GM10847 (cell line): ENCODE measurements around the gene TNFRSF18.

Source experiments
- POLR2A ChIP-seq: IDR thresholded peaks from 2 replicates; pipeline ENCODE4 v1.6.1; 2011; ENCODE audit not compliant: insufficient read length; ENCODE audit errors: extremely low read depth

Gene TNFRSF18

DNA sequence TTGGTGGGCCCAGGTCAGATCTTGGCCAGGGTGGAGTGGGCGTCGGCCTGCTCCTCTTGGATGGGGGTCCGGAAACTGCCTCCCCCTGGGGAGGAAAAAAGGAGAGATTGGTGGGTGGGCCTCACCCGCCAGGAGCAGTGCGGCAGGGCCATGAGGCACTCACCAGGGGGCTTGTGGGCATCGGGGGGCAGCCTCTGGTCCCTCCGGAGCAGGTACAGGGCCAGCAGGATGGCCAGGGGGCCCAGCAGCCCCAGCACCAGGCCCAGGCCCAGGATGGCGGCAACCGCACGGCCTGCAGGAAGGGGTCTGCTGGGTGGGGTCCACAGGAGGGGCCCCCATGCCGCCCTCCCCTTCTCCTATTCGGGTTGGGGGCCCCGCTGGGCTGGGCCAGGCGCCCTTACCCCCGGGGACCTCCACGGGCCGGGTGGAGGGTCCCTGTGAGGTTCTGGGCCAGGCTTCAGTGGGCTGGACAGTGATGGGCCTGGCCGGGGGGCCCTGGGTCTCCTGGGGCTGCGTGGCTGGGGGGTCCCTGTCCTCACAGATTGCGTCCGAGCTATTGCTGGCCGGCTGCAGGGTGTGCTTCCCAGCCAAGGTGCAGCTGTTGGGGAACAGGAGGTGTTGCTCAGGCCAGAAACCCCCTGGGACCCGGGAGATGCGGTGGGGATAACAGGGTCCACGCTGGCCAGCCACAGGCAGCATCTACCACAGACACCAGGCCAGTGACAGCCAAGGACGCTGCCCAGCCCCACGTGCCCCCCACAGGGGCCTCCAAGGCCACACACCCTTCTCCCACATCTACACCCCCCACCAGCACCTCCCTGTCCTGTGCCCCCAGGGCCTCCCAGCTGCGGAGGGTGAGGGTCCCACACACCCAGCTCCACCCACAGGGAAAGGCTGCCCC is 5.4 kb upstream of the TNFRSF18 start:
- no peak for TF ChIP-seq POLR2A

DNA sequence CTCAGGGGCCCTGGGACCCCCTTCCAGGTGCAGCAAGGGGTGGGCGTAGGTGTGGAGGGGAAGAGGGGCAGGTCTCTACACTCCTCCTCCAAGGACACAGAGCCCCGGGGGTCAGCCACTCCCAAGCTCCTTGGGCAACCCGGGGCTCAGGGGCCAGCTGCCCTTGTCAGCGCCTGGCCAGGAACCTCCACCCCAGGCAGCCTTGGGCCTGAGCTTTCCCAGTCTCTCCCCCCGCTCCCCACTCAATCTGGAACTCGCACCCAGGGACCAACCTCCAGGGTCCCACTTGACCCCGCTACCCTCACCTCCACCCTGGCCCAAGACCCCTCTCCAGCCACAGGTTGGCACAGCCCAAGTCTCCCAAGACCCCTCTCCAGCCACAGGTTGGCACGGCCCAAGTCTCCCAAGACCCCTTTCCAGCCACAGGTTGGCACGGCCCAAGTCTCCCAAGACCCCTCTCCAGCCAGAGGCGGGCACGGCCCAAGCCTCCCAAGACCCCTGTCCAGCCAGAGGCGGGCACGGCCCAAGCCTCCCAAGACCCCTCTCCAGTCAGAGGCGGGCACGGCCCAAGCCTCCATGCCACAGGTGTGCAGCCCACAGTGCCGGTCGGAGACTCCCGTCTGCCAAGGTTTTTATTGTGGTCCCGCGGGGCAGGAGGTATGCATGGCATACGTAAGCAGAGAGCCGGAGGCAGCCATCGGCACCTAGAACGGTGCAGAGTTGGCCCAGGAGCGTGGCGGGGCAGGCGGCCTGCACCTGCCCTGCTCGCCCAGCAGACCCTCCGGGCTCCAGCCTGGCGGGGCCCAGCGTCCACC is 4.5 kb upstream of the TNFRSF18 start:
- TF ChIP-seq POLR2A = no peak

GRCh38 chr1:1208713-1209433 is 2.5 kb upstream of the TNFRSF18 start:
- no peak for TF ChIP-seq POLR2A

DNA sequence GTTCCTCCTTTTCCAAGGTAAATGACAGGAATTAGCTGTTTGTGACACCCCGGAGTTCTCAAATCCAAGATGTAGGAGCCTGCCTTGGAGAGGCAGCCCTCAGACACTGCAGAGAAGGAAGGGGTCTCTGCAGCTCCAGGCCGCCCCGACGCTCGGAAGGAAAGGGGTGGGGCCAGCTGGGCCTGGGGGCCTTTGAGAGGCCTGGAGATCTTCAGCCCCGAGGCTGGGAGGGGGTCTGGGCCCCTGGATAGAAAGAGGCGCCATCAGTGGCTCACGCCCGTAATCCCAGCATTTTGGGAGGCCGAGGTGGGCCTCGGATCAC is 1.1 kb upstream of the TNFRSF18 start:
- no peak for TF ChIP-seq POLR2A

DNA sequence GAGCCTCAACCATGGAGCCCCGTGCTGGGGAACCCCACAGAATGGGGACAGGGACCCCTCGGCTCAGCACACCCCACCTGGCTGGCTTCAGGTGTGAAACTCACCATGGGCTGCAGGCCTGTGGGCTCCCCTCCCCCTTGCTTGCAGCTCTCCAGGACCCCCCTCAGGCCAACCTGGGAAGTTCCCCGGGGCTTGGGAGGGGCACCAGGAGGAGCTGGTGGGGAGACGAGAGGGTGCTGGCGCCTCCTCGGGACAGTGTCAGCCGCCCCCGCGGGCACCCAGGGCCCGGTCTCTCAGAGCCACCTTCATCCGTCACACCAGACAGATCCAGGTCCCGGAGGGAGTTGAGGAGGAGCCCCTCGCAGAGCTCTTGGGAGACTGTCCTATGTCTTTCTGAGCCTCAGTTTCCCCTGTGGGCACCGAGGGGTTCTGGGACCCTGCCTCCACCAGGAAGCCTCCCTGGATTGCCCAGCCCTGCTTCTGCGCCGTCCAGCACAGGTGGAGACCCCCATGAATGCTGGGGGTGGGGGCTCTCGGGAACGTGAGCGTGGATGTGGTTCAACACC is 657 bp upstream of the TNFRSF18 start:
- no peak for TF ChIP-seq POLR2A

GRCh38 chr1:1205769-1206375 is 520 bp downstream of the TNFRSF18 start:
- TF ChIP-seq POLR2A = no peak

- no peak for TF ChIP-seq POLR2A
These were observed 1.2 kb downstream of the TNFRSF18 start for GRCh38 chr1:1204998-1205768.

- TF ChIP-seq POLR2A = no peak
These were observed 1.9 kb downstream of the TNFRSF18 start for GRCh38 chr1:1204425-1204920.

GRCh38 chr1:1203561-1204424 is 2.6 kb downstream of the TNFRSF18 start:
- TF ChIP-seq POLR2A = no peak

GRCh38 chr1:1202831-1203560 is 3.4 kb downstream of the TNFRSF18 start:
- no peak for TF ChIP-seq POLR2A

DNA sequence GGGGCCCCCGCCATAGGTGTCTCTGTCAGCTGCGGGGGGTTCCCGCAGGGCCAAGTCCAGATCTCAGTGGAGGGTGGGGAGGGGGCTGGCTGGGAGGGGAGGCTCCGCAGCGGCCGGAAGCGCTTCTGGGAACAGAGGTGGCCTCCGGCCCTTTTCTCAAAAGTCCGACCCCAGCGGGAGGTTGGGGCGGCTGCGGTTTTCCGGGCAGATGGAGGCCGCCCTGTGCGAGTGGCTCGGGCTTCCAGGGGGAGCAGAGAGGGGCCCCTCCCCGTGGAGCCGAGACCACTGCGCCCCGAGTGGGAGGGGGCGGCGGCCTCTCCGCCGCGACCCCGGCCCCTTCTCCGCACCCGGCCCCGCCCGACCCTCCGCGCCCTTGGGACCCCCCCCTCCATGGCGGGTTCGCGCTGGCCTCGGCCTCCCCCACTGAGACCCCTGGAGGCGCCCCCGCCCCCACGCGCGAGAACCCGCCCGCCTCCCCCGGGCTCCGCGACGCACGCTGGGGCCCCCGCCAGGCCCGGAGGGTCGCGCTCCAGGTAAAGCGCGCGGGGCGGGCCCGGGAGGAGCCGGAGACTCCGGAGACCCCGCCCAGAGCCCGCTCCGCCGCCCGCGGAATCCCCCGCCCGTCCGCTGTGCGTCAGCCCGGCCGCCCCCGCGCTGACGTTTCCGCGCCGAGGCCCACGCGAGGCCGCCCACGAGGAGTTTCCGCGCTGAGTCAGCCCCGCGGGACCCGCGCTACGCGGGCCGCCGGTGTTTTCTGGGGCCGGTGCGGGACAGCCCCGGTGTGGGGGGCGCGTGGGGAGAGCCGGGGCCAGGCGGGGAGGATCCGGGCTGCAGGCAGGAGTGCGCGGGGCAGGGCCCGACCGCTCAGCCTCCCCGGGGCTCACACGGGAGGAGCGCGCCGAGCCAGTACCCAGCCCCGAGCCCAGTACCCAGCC is 5.2 kb downstream of the TNFRSF18 start:
- no peak for TF ChIP-seq POLR2A
